Peyer's patch (tissue), 4 donors: ENCODE data around the gene MTRR. TPM values are rescaled to one million over a fixed set of nuclear protein-coding genes. Genes with fewer than 3 reads are reported as not detected.

Source experiments
- DNase-seq, 3 donors: peaks; one replicate each; pipeline ENCODE4 v3.0.0-alpha.2; 2017 to 2019
- H3K27ac ChIP-seq, 4 donors: fragments of 200-600 bp; sonication (generic); one replicate each; pipeline ENCODE4 v1.5.1; 2016 to 2019
- H3K27me3 ChIP-seq, 2 donors: fragments of 200-600 bp; sonication (generic); one replicate each; pipeline ENCODE4 v1.5.1; 2019
- H3K36me3 ChIP-seq, 3 donors: fragments of 200-600 bp; sonication (generic); one replicate each; pipeline ENCODE4 v1.5.1; 2016 to 2019
- H3K4me1 ChIP-seq, 4 donors: fragments of 200-600 bp; sonication (generic); one replicate each; pipeline ENCODE4 v1.5.1; 2016 to 2019
- H3K4me3 ChIP-seq, 4 donors: fragments of 200-600 bp; sonication (generic); 1 replicate in 3 of 4; 2 replicates in 1 of 4; pipeline ENCODE4 v1.5.1; 2016 to 2019; ENCODE audit warnings: mild to moderate bottlenecking in 1 of 4
- H3K9me3 ChIP-seq, 4 donors: fragments of 200-600 bp; sonication (generic); one replicate each; pipeline ENCODE4 v1.5.1; 2016 to 2019; ENCODE audit warnings: mild to moderate bottlenecking in 1 of 4
- CTCF ChIP-seq, 6 experiments: fragments of 450-650 bp in 4 of 6; fragments of 200-600 bp in 2 of 6; sonication (generic) in 1 of 6; IDR thresholded peaks; one replicate each; pipeline ENCODE4 v1.5.1; 2017 to 2019; ENCODE audit warnings: antibody characterized with exemption in 6 of 6, mild to moderate bottlenecking in 3 of 6, moderate library complexity in 1 of 6
- POLR2A ChIP-seq, 2 donors: fragments of 450-650 bp; IDR thresholded peaks; one replicate each; pipeline ENCODE4 v1.5.1; 2017; ENCODE audit warnings: antibody characterized with exemption in 2 of 2, mild to moderate bottlenecking in 2 of 2, moderate library complexity in 2 of 2
- total RNA-seq, 4 donors: library from RNA; depleted of rRNA; stranded (reverse); fragments of >200 nt; gene quantifications; one replicate each; pipeline ENCODE4 v1.1.0, GENCODE V29; 2016

Gene MTRR
- total RNA-seq, 4 donors from 2014 or later, result 45.7 to 82.1 (median 71.7) TPM

- peaks cover 0 to 12% (median 1%) of the 10 kb centered on the region in 4 donors for H3K4me1 ChIP-seq
- TF ChIP-seq CTCF (IDR thresholded peaks at IDR 0.05) (no peak), POLR2A (IDR thresholded peaks at IDR 0.05) (no peak)
- H3K9me3 ChIP-seq, result no peaks in the 10 kb centered on the region
- H3K36me3 ChIP-seq, result no peaks in the 10 kb centered on the region
- H3K27ac ChIP-seq, result no peak overlapping the region
- no peak overlapping the region for H3K4me3 ChIP-seq
- no peak for DNase-seq
- H3K27me3 ChIP-seq, result no peaks in the 10 kb centered on the region
Measured at GRCh38 chr5:7845557-7845956, 23.4 kb upstream of the MTRR start.

- no peaks in the 10 kb centered on the region for H3K27me3 ChIP-seq
- no peak for TF ChIP-seq CTCF (IDR thresholded peaks at IDR 0.05)
- no peak for TF ChIP-seq POLR2A (IDR thresholded peaks at IDR 0.05)
- H3K27ac ChIP-seq, result no peak overlapping the region
- peaks cover 0 to 17% (median 1%) of the 10 kb centered on the region in 4 donors for H3K4me1 ChIP-seq
- H3K36me3 ChIP-seq, result no peaks in the 10 kb centered on the region
- no peak for DNase-seq
- no peaks in the 10 kb centered on the region for H3K9me3 ChIP-seq
- no peak overlapping the region for H3K4me3 ChIP-seq
Measured at GRCh38 chr5:7846327-7846726, 22.6 kb upstream of the MTRR start.

- TF ChIP-seq POLR2A (IDR thresholded peaks at IDR 0.05) (no peak), CTCF (IDR thresholded peaks at IDR 0.05) (no peak)
- Histone ChIP-seq H3K9me3 (no peaks in the 10 kb centered on the region), H3K4me3 (no peak overlapping the region), H3K4me1 (peaks cover 0 to 17% (median 1%) of the 10 kb centered on the region in 4 donors), H3K27ac (no peak overlapping the region), H3K36me3 (no peaks in the 10 kb centered on the region), H3K27me3 (no peaks in the 10 kb centered on the region)
- no peak for DNase-seq
Measured at GRCh38 chr5:7848296-7848695, 20.7 kb upstream of the MTRR start.

DNA sequence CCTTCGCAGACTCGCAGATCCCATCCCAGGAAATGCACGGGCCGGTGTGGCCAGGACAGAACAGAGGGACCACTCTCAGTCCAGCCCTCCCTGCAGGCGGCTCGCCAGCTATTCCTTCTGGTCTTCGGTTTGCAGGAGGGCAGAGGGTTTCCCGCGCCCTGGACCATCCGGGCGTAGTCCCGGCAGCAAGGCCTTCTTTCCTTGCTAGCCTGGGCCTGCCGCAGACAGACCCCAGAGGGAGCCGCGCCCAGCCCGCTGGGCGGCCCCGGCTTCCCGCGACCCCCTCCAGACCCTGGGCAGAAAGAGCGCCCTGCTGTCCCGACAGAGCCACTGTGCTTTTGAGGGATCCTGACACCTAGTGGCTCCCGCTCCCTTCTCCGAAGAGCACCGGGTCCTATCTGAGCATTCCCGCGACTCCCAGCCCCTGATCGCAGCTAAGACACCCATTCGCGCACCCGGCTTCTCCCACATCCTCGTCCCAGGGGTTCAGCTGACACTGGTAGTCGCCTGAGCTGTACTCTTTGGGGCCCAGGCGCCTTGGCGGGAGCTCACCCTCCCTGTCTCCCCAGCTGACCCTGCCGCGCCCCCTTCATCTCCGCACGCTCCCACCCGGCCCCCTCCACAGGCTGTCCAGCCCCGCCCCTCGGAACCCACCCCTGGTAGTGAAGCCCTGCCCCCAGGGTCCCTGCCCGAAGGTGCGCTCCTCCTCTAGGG, 19.1 kb upstream of the MTRR start:
- Histone ChIP-seq H3K27me3 (no peaks in the 10 kb centered on the region), H3K4me1 (peaks cover 0 to 17% (median 1%) of the 10 kb centered on the region in 4 donors), H3K4me3 (peak overlapping the region; percentile 30 to 66 (median 56)), H3K9me3 (no peaks in the 10 kb centered on the region), H3K27ac (no peak overlapping the region), H3K36me3 (no peaks in the 10 kb centered on the region)
- DNase-seq, result no peak
- TF ChIP-seq CTCF (IDR thresholded peaks at IDR 0.05) (no peak), POLR2A (IDR thresholded peaks at IDR 0.05) (no peak)

GRCh38 chr5:7850395-7851239, 18.3 kb upstream of the MTRR start, which contains the start of gene CFAP90:
Gene CFAP90, minus strand, starts transcription at chr5:7851133. Its CDS starts 112 bp downstream, at chr5:7851021.
- TF ChIP-seq CTCF (IDR thresholded peaks at IDR 0.05) (peak in 1 of 6 experiments; percentile 15), POLR2A (IDR thresholded peaks at IDR 0.05) (no peak)
- peak within 1 kb of the TSS; percentile 30 to 66 (median 56) for H3K4me3 ChIP-seq
- H3K27me3 ChIP-seq, result no peaks in the 10 kb centered on the region
- H3K27ac ChIP-seq, result no peak within 1 kb of the TSS
- peaks cover 0 to 17% (median 1%) of the 10 kb centered on the region in 4 donors for H3K4me1 ChIP-seq
- no peaks in the 10 kb centered on the region for H3K9me3 ChIP-seq
- H3K36me3 ChIP-seq, result no peaks in the 10 kb centered on the region
- peak in 2 of 3 donors; percentile 51 to 53 for DNase-seq
